ENCODE results near the gene NT5DC4. TPM values are rescaled to one million over a fixed set of nuclear protein-coding genes. Genes with fewer than 3 reads are reported as not detected.
A peak's percentile ranks its signal among the peaks of the same experiment; 100 is the strongest.

The NT5DC4 gene
- total RNA-seq, 1 experiment from 2014 or later: not detected

GRCh38 chr2:112755444-112755843, 34.6 kb downstream of the NT5DC4 start:
- Histone ChIP-seq H3K9me3 (ENCODE audit: low read depth, low read length, poor library complexity, severe bottlenecking) (no peaks in the 10 kb centered on the region), H3K27me3 (replicated peaks; ENCODE audit: insufficient read depth, low read depth, low read length, poor library complexity) (no peaks in the 10 kb centered on the region), H3K36me3 (ENCODE audit: insufficient read depth, low read length, poor library complexity, severe bottlenecking) (peaks cover 100% of the 10 kb centered on the region), H3K4me3 (ENCODE audit: low read depth, low read length, poor library complexity, severe bottlenecking) (no peak overlapping the region), H3K27ac (ENCODE audit: low read depth, low read length, poor library complexity, severe bottlenecking) (no peak overlapping the region), H3K4me1 (ENCODE audit: insufficient read depth, low read length, poor library complexity, severe bottlenecking) (no peaks in the 10 kb centered on the region)
- intact Hi-C loops (cut with micrococcal nuclease; ENCODE audit: unreplicated experiment): no loop called here
- POLR2A ChIA-PET (ENCODE audit: low non-redundant PET): no interaction called here
- TF ChIP-seq EZH2 (IDR thresholded peaks at IDR 0.05; ENCODE audit: borderline replicate concordance, low read depth, low read length, poor library complexity, severe bottlenecking) (no peak), CTCF (conservative IDR thresholded peaks at IDR 0.05; ENCODE audit: low read depth, low read length) (no peak)
- no peak for DNase-seq (ENCODE audit: low spot score)
- CTCF ChIA-PET: no interaction called here
- BruUV-seq (replicated peaks): no TSS peak

DNA sequence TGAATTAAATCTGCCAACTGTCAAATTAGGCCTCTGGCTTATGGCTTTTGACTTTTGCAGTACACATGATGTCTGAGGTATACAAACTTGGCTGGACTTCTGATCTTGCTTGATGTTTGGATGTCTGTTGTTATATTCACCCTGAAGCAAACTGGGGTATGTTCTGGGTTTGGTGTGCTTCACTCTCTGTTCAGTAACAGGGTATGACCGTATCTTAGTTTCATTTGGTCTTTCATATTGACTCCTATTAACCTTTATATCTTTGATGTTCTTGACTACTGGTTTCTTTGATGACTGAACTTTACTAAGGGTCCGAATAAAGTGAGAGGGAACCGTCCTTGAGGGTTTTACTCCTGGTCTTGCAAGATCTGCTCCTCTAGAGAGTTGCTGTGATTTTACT, 35.4 kb downstream of the NT5DC4 start:
- intact Hi-C loops (cut with micrococcal nuclease; ENCODE audit: unreplicated experiment): no loop called here
- no peaks in the 10 kb centered on the region for H3K9me3 ChIP-seq (ENCODE audit: low read depth, low read length, poor library complexity, severe bottlenecking)

DNA sequence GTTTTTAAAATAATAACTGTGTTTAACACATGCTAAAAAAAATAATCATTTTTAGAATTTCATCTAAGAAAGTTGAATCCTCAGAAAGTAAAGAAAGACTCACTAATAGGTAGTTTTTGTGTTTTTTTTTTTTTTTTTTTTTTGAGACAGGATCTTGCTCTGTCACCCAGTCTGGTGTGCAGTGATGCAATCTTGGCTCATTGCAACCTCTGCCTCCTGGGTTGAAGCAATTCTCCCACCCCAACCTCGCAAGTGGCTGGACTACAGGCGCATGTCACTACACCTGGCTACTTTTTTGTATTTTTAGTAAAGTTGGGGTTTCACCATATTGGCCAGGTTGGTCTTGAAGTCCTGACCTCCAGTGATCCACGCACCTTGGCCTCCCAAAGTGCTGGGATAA, 36.4 kb downstream of the NT5DC4 start:
- CTCF ChIA-PET: interaction anchor here (0.6 kb wide), 1 partner anchor 308 kb away, joined by 3 read pairs; no protein-coding TSS in a partner anchor
- TF ChIP-seq CTCF (conservative IDR thresholded peaks at IDR 0.05; ENCODE audit: low read depth, low read length) (no peak), EZH2 (IDR thresholded peaks at IDR 0.05; ENCODE audit: borderline replicate concordance, low read depth, low read length, poor library complexity, severe bottlenecking) (no peak)
- no TSS peak for BruUV-seq (replicated peaks)
- Histone ChIP-seq H3K27ac (ENCODE audit: low read depth, low read length, poor library complexity, severe bottlenecking) (no peak overlapping the region), H3K9me3 (ENCODE audit: low read depth, low read length, poor library complexity, severe bottlenecking) (no peaks in the 10 kb centered on the region), H3K27me3 (replicated peaks; ENCODE audit: insufficient read depth, low read depth, low read length, poor library complexity) (no peaks in the 10 kb centered on the region), H3K4me1 (ENCODE audit: insufficient read depth, low read length, poor library complexity, severe bottlenecking) (no peaks in the 10 kb centered on the region), H3K36me3 (ENCODE audit: insufficient read depth, low read length, poor library complexity, severe bottlenecking) (peaks cover 93% of the 10 kb centered on the region), H3K4me3 (ENCODE audit: low read depth, low read length, poor library complexity, severe bottlenecking) (no peak overlapping the region)
- DNase-seq (ENCODE audit: low spot score): no peak
- POLR2A ChIA-PET (ENCODE audit: low non-redundant PET): no interaction called here
- intact Hi-C loops (cut with micrococcal nuclease; ENCODE audit: unreplicated experiment): no loop called here

More for the DNA sequence above, 35.4 kb downstream of the NT5DC4 start:
- H3K4me1 ChIP-seq (ENCODE audit: insufficient read depth, low read length, poor library complexity, severe bottlenecking): no peaks in the 10 kb centered on the region
- no peaks in the 10 kb centered on the region for H3K27me3 ChIP-seq (replicated peaks; ENCODE audit: insufficient read depth, low read depth, low read length, poor library complexity)
- H3K36me3 ChIP-seq (ENCODE audit: insufficient read depth, low read length, poor library complexity, severe bottlenecking): peaks cover 94% of the 10 kb centered on the region
- TF ChIP-seq CTCF (conservative IDR thresholded peaks at IDR 0.05; ENCODE audit: low read depth, low read length) (no peak), EZH2 (IDR thresholded peaks at IDR 0.05; ENCODE audit: borderline replicate concordance, low read depth, low read length, poor library complexity, severe bottlenecking) (no peak)
- no peak for DNase-seq (ENCODE audit: low spot score)
- no peak overlapping the region for H3K4me3 ChIP-seq (ENCODE audit: low read depth, low read length, poor library complexity, severe bottlenecking)
- ChIA-PET CTCF (no interaction called here), POLR2A (ENCODE audit: low non-redundant PET) (no interaction called here)
- H3K27ac ChIP-seq (ENCODE audit: low read depth, low read length, poor library complexity, severe bottlenecking): no peak overlapping the region
- TSS peak; percentile 24 for BruUV-seq (replicated peaks)
